GM23338 (cell line): ENCODE results near the gene CLEC14A. TPM values are rescaled to one million over a fixed set of nuclear protein-coding genes. Genes with fewer than 3 reads are reported as not detected.

Experiments
- ATAC-seq: fragments of 200-7000 bp; cut with Tn5 transposase; 3 replicates; pipeline ENCODE4 v1.9.1; 2020
- DNase-seq: peaks from one replicate; pipeline ENCODE4 v3.0.0-alpha.2; 2015; ENCODE audit warnings: low spot score
- H2AFZ ChIP-seq: fragments of 200-600 bp; sonication (generic); 2 replicates; pipeline ENCODE4 v1.8.0; 2016; ENCODE audit warnings: antibody characterized with exemption, mild to moderate bottlenecking, moderate library complexity
- H3F3A ChIP-seq: fragments of 200-600 bp; sonication (generic); replicated peaks from 2 replicates; pipeline ENCODE4 v1.8.0; 2017; ENCODE audit warnings: antibody characterized with exemption, mixed run types, low read depth
- H3K27ac ChIP-seq: fragments of 200-600 bp; sonication (generic); 2 replicates; pipeline ENCODE4 v1.6.1; 2016; ENCODE audit warnings: low read depth
- H3K27me3 ChIP-seq: fragments of 200-600 bp; sonication (generic); 2 replicates; pipeline ENCODE4 v1.8.0; 2016; ENCODE audit warnings: mild to moderate bottlenecking, mixed run types, moderate library complexity; ENCODE audit not compliant: insufficient read depth
- H3K36me3 ChIP-seq: fragments of 200-600 bp; sonication (generic); 2 replicates; pipeline ENCODE4 v1.8.0; 2016; ENCODE audit warnings: mild to moderate bottlenecking; ENCODE audit not compliant: insufficient read depth
- H3K4me1 ChIP-seq: fragments of 200-600 bp; sonication (generic); 2 replicates; pipeline ENCODE4 v1.8.0; 2016; ENCODE audit warnings: mild to moderate bottlenecking, moderate library complexity; ENCODE audit not compliant: insufficient read depth
- H3K4me2 ChIP-seq: fragments of 200-600 bp; sonication (generic); 2 replicates; pipeline ENCODE4 v1.7.1; 2017; ENCODE audit warnings: mixed run types
- H3K4me3 ChIP-seq: fragments of 200-600 bp; sonication (generic); 2 replicates; pipeline ENCODE4 v1.6.1; 2016; ENCODE audit warnings: mixed run types
- H3K79me2 ChIP-seq: fragments of 200-600 bp; sonication (generic); replicated peaks from 2 replicates; pipeline ENCODE4 v1.8.0; 2017; ENCODE audit warnings: mild to moderate bottlenecking; ENCODE audit not compliant: insufficient read depth
- H3K9me2 ChIP-seq: fragments of 200-600 bp; sonication (generic); 2 replicates; pipeline ENCODE4 v1.8.0; 2017; ENCODE audit not compliant: insufficient read depth
- H4K20me1 ChIP-seq: fragments of 200-600 bp; sonication (generic); replicated peaks from 2 replicates; pipeline ENCODE4 v1.8.0; 2017; ENCODE audit warnings: mild to moderate bottlenecking; ENCODE audit not compliant: insufficient read depth
- H3K27ac Mint-ChIP-seq: 2 replicates; pipeline ENCODE4 v1.8.0; 2020; ENCODE audit warnings: inconsistent platforms, mild to moderate bottlenecking, moderate library complexity, mixed read lengths
- H3K27me3 Mint-ChIP-seq: 3 replicates; pipeline ENCODE4 v1.8.0; 2022; ENCODE audit warnings: low read depth, mild to moderate bottlenecking, moderate library complexity, mixed read lengths, inconsistent platforms; ENCODE audit not compliant: insufficient read depth, poor library complexity
- H3K36me3 Mint-ChIP-seq: 3 replicates; pipeline ENCODE4 v1.8.0; 2021; ENCODE audit warnings: low read depth, mild to moderate bottlenecking, inconsistent platforms, moderate library complexity, mixed read lengths
- H3K4me1 Mint-ChIP-seq: 3 replicates; pipeline ENCODE4 v1.8.0; 2020; ENCODE audit warnings: mild to moderate bottlenecking, inconsistent platforms, mixed read lengths
- H3K4me3 Mint-ChIP-seq: 3 replicates; pipeline ENCODE4 v1.8.0; 2021; ENCODE audit warnings: moderate library complexity, mild to moderate bottlenecking, inconsistent platforms, mixed read lengths
- H3K9me3 Mint-ChIP-seq: 3 replicates; pipeline ENCODE4 v1.8.0; 2020; ENCODE audit warnings: moderate library complexity, mild to moderate bottlenecking, inconsistent platforms, mixed read lengths
- CREB1 ChIP-seq: fragments of 250-450 bp; sonication (Bioruptor Pico); IDR thresholded peaks from 2 replicates; pipeline ENCODE4 v1.5.0; 2020; ENCODE audit warnings: low read depth, mild to moderate bottlenecking, moderate library complexity
- EZH2 ChIP-seq: fragments of 200-600 bp; sonication (generic); IDR thresholded peaks from one replicate; pipeline ENCODE4 v1.8.0; 2017; ENCODE audit warnings: antibody characterized with exemption, mild to moderate bottlenecking, low read depth; ENCODE audit not compliant: unreplicated experiment
- JUNB ChIP-seq: IDR thresholded peaks from one replicate; pipeline ENCODE4 v1.6.1; 2016; ENCODE audit warnings: antibody characterized with exemption; ENCODE audit not compliant: unreplicated experiment
- NANOG ChIP-seq: IDR thresholded peaks from 2 replicates; pipeline ENCODE4 v1.6.1; 2016; ENCODE audit warnings: antibody characterized with exemption, borderline replicate concordance
- ZNF331 ChIP-seq: fragments of 250-450 bp; sonication (Bioruptor Pico); IDR thresholded peaks from 2 replicates; pipeline ENCODE4 v1.5.0; 2020; ENCODE audit warnings: low read depth, mild to moderate bottlenecking, moderate library complexity
- ZNF462 ChIP-seq: fragments of 250-450 bp; sonication (Bioruptor Pico); IDR thresholded peaks from 2 replicates; pipeline ENCODE4 v1.5.0; 2020; ENCODE audit warnings: mild to moderate bottlenecking, moderate library complexity
- polyA plus RNA-seq: library from polyadenylated mRNA; unstranded; fragments of >200 nt; fragmentation: Nextera tagmentation; extraction: Ambion mirVana; gene quantifications from 2 replicates; pipeline ENCODE4 v1.2.1, GENCODE V29; 2016
- total RNA-seq: library from RNA; depleted of rRNA; stranded (reverse); fragments of >200 nt; shearing (Covaris generic); gene quantifications from 2 replicates; pipeline ENCODE4 v1.2.3, GENCODE V29; 2014
- TF ChIP-seq, protein P1 (sequence below), 2 experiments: fragments of 200-600 bp in 1 of 2; sonication (generic) in 1 of 2; conservative IDR thresholded peaks; 2 replicates each; pipeline versions ENCODE4 v1.5.1 to v1.6.1; 2016 to 2017; ENCODE audit warnings: antibody characterized with exemption in 2 of 2, low read depth in 2 of 2, mild to moderate bottlenecking in 2 of 2, moderate library complexity in 1 of 2
- TF ChIP-seq, protein P2 (sequence below): IDR thresholded peaks from 2 replicates; pipeline ENCODE4 v1.6.1; 2016; ENCODE audit warnings: antibody characterized with exemption
- TF ChIP-seq, protein P3 (sequence below): IDR thresholded peaks from one replicate; pipeline ENCODE4 v1.6.1; 2018; ENCODE audit warnings: antibody characterized with exemption; ENCODE audit not compliant: unreplicated experiment

The CLEC14A gene
- total and polyA plus RNA-seq, 2 experiments from 2014 or later = not detected

- H3K4me3 Mint-ChIP-seq = no peak overlapping the region
- no peak overlapping the region for H3K4me2 ChIP-seq
- peaks cover 12% of the 10 kb centered on the region for H3K4me1 Mint-ChIP-seq
- peaks cover 2% of the 10 kb centered on the region for H3K27me3 Mint-ChIP-seq
- H3K4me1 ChIP-seq = peaks cover 15% of the 10 kb centered on the region
- H3K36me3 ChIP-seq = no peaks in the 10 kb centered on the region
- H3K9me2 ChIP-seq = no peaks in the 10 kb centered on the region
- H3K27ac ChIP-seq = no peak overlapping the region
- H3K27me3 ChIP-seq = peaks cover 19% of the 10 kb centered on the region; the same call in 1 of the 2 replicates
- H3K79me2 ChIP-seq = no peaks in the 10 kb centered on the region
- ATAC-seq (no peak), DNase-seq (no peak)
- TF ChIP-seq ZNF331 (CRISPR knock-in tag) (no peak), NANOG (no peak), ZNF462 (CRISPR knock-in tag) (no peak)
- no peaks in the 10 kb centered on the region for H3F3A ChIP-seq
- no peak overlapping the region for H3K4me3 ChIP-seq
- no peaks in the 10 kb centered on the region; the same call in 2 of the 3 replicates for H3K9me3 Mint-ChIP-seq
- no peak overlapping the region for H2AFZ ChIP-seq
- H4K20me1 ChIP-seq = no peaks in the 10 kb centered on the region
- H3K36me3 Mint-ChIP-seq = peaks cover 8% of the 10 kb centered on the region; the same call in 2 of the 3 replicates
- H3K27ac Mint-ChIP-seq = no peak overlapping the region
These were observed 29.5 kb downstream of the CLEC14A start for GRCh38 chr14:38226366-38226765.

DNA sequence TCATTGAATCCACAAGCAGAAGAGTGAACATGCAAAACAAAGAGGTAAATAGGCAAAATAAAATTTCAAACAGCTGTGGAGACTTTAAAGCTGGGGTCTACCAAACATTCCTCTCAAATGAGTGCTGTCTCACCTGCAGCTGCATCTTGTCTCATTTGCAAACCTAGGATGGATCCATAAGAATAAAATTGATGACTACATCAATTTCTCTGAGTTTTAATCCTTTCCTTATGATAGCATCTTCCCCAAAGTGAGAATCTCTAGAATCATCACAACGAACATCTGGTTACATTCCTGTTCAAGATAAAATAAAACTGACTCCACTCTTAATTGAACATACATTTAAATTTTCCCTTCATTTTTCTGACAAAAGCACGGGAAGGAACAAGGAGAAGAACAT, 29.9 kb downstream of the CLEC14A start:
- no peak for ATAC-seq
- Mint-ChIP-seq H3K27me3 (peaks cover 3% of the 10 kb centered on the region), H3K36me3 (peaks cover 8% of the 10 kb centered on the region; the same call in 2 of the 3 replicates), H3K9me3 (no peaks in the 10 kb centered on the region; the same call in 2 of the 3 replicates), H3K4me3 (no peak overlapping the region), H3K27ac (no peak overlapping the region), H3K4me1 (peaks cover 16% of the 10 kb centered on the region)
- Histone ChIP-seq H3K4me1 (peaks cover 19% of the 10 kb centered on the region), H3F3A (no peaks in the 10 kb centered on the region), H3K4me2 (no peak overlapping the region), H3K27ac (no peak overlapping the region), H3K4me3 (no peak overlapping the region), H3K36me3 (no peaks in the 10 kb centered on the region), H3K79me2 (no peaks in the 10 kb centered on the region), H3K27me3 (peaks cover 15% of the 10 kb centered on the region; the same call in 1 of the 2 replicates), H4K20me1 (no peaks in the 10 kb centered on the region), H2AFZ (no peak overlapping the region), H3K9me2 (no peaks in the 10 kb centered on the region)
- DNase-seq = no peak
- TF ChIP-seq NANOG (no peak), JUNB (no peak), CREB1 (no peak), EZH2 (no peak)
- TF ChIP-seq, protein P1, sequence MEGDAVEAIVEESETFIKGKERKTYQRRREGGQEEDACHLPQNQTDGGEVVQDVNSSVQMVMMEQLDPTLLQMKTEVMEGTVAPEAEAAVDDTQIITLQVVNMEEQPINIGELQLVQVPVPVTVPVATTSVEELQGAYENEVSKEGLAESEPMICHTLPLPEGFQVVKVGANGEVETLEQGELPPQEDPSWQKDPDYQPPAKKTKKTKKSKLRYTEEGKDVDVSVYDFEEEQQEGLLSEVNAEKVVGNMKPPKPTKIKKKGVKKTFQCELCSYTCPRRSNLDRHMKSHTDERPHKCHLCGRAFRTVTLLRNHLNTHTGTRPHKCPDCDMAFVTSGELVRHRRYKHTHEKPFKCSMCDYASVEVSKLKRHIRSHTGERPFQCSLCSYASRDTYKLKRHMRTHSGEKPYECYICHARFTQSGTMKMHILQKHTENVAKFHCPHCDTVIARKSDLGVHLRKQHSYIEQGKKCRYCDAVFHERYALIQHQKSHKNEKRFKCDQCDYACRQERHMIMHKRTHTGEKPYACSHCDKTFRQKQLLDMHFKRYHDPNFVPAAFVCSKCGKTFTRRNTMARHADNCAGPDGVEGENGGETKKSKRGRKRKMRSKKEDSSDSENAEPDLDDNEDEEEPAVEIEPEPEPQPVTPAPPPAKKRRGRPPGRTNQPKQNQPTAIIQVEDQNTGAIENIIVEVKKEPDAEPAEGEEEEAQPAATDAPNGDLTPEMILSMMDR (conservative IDR thresholded peaks at IDR 0.05; ENCODE audit: low read depth in 2 of 2) = no peak
- TF ChIP-seq, protein P2, sequence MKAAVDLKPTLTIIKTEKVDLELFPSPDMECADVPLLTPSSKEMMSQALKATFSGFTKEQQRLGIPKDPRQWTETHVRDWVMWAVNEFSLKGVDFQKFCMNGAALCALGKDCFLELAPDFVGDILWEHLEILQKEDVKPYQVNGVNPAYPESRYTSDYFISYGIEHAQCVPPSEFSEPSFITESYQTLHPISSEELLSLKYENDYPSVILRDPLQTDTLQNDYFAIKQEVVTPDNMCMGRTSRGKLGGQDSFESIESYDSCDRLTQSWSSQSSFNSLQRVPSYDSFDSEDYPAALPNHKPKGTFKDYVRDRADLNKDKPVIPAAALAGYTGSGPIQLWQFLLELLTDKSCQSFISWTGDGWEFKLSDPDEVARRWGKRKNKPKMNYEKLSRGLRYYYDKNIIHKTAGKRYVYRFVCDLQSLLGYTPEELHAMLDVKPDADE = no peak
- TF ChIP-seq, protein P3, sequence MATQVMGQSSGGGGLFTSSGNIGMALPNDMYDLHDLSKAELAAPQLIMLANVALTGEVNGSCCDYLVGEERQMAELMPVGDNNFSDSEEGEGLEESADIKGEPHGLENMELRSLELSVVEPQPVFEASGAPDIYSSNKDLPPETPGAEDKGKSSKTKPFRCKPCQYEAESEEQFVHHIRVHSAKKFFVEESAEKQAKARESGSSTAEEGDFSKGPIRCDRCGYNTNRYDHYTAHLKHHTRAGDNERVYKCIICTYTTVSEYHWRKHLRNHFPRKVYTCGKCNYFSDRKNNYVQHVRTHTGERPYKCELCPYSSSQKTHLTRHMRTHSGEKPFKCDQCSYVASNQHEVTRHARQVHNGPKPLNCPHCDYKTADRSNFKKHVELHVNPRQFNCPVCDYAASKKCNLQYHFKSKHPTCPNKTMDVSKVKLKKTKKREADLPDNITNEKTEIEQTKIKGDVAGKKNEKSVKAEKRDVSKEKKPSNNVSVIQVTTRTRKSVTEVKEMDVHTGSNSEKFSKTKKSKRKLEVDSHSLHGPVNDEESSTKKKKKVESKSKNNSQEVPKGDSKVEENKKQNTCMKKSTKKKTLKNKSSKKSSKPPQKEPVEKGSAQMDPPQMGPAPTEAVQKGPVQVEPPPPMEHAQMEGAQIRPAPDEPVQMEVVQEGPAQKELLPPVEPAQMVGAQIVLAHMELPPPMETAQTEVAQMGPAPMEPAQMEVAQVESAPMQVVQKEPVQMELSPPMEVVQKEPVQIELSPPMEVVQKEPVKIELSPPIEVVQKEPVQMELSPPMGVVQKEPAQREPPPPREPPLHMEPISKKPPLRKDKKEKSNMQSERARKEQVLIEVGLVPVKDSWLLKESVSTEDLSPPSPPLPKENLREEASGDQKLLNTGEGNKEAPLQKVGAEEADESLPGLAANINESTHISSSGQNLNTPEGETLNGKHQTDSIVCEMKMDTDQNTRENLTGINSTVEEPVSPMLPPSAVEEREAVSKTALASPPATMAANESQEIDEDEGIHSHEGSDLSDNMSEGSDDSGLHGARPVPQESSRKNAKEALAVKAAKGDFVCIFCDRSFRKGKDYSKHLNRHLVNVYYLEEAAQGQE = no peak
